HG03196 (cell line): ENCODE data around the gene DRD4.
"Not testable (repeated sequence)": the region's sequence is repeated elsewhere in the genome, so short reads cannot be mapped to it uniquely, and the experiment has no call there.

ENCODE experiments used
- ATAC-seq: cut with Tn5 transposase; IDR thresholded peaks from one replicate; pipeline ENCODE4 v1.9.1; 2021; ENCODE audit not compliant: unreplicated experiment

The DRD4 gene

DNA sequence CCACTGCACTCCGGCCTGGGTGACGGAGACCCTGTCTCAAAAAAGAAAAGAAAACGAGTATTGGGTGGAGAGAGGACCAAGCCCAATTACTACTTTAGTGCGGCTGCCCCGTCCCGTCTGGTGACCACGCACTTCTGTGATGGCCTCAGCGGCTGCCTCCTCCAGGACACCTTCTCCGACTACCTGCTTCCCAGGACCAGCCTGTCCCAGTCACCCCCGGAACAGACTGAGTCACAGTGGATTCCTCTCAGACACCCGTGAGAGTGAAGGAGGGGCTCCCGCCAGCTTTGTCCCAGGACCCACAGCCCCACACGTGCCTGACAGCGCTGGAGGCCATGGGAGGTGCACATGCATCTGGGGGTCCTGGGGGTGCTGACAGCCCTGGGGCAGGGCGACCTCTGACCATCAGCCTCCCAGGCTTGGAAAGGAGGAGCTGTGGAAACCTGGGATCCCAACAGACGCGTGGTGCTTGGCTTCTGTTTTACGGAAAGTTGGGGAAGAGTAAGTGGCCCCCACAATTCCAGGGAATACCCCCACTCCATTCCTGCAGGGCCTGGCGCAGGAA, 4.8 kb downstream of the DRD4 start:
- no peak for ATAC-seq

DNA sequence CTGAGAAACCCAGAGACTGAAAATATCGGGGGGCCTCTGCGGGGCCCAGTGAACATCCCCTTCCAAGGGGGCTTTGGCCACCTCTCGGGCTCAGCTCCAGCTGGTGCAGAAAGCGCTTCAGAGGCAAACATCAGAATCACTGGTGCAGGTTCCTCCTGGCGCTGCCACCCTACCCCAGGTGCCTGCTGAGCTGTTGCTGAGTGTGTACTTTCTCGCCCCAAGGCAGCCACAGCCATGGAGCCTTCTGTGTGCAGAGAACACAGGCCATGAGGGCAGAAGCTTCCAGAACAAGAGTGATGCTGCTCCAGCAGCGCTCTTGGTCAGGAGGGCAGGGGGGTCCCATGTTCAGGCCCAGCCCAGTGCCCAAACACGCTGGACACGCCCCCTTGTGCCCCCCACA, 6.3 kb downstream of the DRD4 start:
- ATAC-seq: no peak

DNA sequence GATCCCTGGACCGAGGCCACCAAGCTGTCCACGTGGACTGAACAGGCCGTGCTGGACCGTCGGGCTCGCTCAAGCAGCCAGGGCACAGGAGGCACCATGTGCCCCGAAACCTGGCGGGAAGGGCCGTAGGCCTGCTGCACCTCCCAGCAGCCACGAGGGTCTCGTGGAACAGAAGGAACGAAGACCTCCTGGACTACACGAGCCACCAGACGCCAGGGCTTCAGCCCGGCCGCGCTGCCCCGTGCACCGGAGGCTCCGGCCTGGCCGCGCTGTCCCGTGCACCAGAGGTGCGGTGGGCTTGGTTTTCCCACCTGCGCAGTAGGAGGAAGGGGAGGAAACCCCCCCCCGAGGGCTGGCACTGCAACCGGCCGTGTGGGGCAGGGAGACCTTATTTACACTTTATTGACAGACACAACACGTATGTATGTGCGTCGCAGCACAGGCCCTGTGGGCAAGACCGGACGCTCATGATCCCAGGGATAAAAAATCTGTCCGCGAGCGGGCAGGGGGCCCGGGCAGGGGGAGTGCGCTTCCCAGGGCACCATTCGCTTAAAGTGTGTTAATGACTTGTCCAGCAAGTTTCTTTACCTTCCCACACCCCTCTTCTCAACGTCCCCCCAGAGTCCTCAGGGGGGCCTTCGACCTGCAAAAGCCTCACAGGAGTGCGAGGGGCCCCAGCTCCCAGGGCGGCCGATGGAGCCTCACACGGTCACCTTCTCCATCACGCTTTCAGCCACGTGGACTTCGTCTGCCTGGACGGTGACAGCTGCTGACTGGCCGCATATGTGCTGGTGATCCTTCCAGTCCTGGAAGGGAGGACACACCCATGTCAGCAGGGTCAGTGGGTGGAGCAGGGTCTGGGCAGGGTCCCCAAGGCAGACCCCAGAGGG, 7.0 kb downstream of the DRD4 start:
- no peak for ATAC-seq

DNA sequence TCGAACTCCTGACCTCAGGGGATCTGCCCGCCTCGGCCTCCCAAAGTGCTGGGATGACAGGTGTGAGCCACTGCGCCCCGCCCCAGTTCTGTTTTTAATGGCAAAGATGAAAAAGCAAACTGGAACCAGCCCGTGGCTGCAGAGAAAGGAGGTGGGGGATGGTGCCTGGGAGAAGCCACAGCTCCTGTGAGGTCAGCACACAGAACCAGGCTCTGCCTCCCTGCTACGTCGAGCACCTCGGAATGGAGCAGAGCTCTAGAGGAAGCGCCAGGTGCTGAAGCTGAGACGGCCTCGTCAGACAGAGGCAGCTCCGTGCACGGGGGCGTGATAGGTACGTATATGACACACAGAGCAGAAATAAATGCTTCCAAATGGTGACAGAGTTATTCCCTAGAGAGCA, 8.5 kb downstream of the DRD4 start:
- no peak for ATAC-seq

DNA sequence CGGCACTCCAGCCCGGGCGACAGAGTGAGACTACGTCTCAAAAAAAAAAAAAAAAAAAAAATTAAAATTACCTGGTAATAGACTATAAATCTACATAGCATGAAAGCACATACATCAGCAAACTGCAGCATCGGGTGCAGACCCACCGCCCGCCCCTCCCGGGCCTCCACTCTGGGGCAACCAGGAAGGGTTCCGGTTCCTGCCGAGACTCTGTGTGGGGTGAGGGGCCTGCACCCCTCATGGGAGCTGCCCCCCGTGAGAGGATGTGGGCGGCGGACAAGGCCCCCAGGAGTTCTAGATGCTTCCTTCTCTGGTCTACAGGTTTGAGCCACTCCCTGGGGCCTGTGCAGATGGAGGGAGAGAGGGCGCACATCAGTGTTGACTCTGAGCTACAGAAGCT, 9.1 kb downstream of the DRD4 start:
- ATAC-seq: no peak

DNA sequence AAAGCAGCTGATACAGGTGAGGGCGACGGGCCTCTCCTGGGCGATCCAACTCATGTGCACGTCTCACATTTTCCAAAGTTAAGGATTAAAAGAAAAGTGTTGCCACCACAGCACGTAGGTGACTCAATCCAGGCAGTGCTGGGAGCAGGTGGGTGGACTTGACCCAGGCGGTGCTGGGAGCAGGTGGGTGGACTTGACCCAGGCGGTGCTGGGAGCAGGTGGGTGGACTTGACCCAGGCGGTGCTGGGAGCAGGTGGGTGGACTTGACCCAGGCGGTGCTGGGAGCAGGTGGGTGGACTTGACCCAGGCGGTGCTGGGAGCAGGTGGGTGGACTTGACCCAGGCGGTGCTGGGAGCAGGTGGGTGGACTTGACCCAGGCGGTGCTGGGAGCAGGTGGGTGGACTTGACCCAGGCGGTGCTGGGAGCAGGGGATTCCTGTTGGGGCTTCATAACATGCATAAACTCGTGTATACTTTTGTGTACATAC, 10.6 kb downstream of the DRD4 start:
- ATAC-seq: not testable (repeated sequence)

DNA sequence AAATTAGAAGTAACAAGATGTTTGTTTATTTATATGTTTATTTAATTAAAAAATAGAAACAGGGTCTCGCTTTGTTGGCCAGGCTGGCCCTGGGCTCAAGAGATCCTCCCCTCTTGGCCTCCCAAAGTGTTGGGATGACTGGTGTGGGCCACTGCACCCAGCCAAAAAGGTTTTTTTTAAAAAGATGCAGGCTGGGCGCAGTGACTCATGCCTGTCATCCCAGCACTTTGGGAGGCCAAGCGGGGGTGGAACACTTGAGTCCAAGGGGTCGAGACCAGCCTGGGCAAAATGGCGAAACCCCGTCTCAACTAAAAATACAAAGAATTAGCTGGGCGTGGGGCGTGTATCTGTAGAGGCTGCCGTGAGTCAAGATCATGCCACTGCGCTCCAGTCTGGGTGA, 13.4 kb downstream of the DRD4 start:
- no peak for ATAC-seq

DNA sequence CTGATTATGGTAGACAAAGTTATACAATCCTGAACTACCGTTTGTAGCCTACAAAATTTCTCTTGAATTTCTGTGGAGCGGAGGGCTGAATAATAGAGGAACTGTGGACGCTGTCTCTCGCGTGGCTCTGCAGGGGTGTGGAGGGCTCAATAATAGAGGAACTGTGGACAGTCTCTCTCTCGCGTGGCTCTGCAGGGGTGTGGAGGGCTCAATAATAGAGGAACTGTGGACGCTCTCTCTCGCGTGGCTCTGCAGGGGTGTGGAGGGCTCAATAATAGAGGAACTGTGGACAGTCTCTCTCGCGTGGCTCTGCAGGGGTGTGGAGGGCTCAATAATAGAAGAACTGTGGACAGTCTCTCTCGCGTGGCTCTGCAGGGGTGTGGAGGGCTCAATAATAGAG, 16.1 kb downstream of the DRD4 start:
- ATAC-seq: not testable (repeated sequence)

DNA sequence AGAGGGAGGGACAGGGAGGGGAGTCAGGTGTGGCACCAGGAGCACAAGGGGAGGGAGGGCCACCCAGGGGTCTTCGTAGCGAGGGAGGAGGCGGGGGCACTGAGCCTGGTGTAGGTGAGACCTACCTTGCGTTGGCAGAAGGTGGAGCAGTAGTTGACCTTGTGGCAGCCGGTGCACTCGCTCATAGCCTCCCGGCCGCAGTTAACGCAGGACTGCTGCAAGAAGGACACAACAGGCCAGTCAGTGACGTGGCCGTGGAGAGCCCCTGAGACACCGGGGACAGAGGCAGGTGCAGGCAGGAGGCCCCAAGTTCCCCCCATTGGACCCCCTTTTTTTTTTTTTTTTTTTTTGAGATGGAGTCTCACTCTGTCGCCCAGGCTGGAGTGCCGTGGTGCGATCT, 16.8 kb downstream of the DRD4 start:
- no peak for ATAC-seq

DNA sequence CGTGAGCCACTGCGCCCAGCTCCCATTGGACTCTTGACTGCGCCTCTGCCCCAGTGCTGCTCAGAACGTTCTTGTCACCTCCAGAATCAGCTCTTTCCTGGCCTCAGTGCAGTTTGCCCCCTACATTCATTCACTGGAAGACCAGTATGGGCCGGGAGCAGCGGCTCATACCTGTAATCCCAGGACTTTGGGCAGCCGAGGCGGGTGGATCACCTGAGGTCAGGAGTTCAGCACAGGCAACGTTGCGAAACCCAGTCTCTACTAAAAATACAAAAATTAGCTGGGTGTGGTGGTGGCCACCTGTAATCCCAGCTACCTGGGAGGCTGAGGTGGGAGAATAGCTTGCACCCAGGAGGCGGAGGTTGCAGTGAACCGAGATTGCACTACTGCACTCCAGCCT, 17.4 kb downstream of the DRD4 start:
- not testable (repeated sequence) for ATAC-seq

DNA sequence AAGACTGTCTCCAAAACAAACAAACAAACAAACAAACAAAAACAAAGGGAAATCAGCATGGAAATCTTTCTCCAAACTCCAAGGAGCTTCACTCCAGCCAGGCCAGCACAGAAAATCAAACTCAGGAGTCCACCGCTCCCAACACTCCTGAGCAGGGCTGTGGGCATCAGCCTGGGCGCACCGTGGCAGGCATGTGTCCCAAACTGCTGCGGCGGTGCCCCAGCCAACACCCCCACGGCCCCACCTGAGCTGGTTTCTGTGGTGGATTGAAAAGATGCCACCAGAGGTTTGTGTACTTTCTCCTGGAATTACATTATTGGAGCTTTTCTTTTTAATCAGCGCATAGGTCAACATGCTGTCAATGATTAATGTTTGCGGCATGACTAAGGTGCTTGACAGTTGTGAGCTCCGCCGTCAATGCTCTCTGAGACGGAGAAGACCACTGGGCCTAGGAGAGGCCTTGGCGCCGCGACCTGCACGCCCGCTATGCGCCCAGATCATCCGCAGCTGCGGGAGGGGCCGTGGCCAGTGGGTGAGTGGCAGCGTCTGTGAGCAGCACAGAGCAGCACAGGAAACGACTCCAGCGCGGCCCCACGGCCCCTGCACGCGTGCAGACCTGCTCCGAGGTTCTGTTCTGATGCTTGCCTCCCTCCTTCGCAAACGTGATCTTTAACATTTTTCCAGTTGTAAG, 18.1 kb downstream of the DRD4 start:
- no peak for ATAC-seq

DNA sequence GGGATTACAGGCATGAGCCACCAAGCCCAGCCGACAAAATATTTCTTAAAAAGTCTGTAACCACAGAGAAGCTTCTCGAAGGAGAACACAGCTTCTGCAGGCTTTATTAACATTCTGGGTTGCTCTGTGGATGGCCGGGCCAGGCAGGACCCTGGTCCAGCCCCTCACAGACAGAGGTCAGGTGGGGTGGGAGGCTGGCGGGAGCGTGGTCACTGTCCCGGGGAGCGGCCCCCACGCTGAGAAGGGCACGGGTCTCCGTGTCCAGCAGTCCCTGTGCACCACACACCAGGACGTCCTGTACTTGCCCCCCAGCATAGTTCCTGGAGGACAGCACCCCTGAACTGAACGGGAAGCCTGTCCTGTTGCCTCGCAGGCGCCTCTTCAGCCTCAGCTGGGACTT, 19.4 kb downstream of the DRD4 start:
- ATAC-seq: no peak

DNA sequence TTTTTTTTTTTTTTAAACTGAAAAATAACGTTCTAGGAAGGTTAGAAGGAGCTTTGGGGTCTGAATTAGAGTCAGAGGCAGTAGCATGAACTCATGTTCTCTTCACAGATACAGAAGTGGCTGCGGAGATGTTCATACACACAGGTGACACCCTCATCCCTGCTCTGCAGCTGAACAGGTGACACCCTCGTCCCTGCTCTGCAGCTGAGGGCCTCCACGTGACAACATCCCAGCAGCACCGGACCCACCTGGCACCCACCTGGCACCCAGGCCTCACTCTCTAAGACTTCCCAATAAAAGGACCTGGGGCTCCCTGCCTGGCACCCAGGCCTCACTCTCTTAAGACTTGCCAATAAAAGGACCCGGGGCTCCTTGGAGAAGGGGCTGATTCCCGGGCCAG, 19.8 kb downstream of the DRD4 start:
- no peak for ATAC-seq

DNA sequence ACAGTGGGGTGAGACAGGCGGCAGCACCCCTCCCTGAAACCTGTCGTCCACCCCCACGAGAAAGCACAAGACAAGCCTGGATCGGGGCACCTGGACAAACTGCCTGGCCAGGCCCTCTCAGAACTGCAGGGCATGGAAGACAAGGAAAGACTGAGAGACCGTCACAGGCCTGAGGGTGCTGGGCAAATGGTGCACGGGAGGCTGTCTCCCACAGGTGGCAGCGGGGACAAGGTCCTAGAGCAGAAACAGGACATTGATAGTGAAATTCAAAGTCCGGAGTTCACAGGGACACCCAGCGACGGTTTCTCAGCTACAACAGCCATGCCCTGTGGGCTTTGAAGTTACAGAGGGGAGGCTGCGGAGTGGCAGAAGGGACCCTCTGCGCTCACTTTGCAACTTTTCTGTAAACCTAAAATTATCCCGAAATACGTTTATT, 20.6 kb downstream of the DRD4 start:
- ATAC-seq: no peak

DNA sequence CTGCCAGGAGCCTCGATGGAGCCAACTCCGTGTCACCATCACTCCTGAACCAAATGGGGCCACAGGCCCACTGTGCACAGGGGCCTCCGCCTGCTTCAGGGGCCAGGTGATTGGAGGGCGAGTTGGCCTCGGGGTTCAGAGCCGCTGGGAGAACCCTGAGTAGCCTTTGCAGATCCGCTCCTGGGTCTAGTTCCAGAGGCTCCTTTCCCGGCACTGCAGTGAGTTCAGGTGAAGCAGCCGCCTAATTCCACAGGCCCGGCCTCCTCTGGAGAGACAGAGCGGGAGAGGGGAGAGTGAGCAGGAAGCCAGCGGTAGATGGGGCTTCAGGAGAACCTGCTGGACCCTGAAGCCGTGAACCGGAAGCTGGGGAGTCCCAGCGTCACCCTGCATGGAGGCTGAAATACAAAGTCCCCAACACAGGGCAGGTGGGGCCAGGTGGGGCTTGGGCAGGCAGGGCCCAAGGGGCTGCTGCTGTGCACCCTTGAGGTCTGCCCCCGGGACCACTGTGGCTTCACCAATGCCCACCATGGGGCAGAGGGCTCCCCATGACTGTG, 22.5 kb downstream of the DRD4 start:
- no peak for ATAC-seq

DNA sequence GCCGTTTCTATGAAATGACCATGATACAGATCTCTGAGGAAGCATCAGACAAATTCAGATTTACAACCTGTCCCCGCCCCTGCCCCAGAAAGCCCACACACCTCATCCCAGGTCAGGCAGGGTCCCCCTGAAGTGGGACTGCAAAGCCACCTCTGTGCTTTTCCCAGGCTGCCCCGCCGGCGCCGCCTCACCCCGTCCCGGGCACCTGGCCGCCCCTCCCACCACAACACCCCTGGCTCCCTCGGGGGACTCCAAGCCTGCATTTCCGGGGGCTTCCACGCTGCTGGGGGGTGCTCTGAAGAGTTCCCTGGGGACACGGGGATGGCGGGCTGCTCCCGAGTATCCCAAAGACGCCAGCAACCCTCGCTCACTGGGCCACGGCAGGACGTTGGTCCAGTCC, 23.2 kb downstream of the DRD4 start:
- ATAC-seq: no peak

DNA sequence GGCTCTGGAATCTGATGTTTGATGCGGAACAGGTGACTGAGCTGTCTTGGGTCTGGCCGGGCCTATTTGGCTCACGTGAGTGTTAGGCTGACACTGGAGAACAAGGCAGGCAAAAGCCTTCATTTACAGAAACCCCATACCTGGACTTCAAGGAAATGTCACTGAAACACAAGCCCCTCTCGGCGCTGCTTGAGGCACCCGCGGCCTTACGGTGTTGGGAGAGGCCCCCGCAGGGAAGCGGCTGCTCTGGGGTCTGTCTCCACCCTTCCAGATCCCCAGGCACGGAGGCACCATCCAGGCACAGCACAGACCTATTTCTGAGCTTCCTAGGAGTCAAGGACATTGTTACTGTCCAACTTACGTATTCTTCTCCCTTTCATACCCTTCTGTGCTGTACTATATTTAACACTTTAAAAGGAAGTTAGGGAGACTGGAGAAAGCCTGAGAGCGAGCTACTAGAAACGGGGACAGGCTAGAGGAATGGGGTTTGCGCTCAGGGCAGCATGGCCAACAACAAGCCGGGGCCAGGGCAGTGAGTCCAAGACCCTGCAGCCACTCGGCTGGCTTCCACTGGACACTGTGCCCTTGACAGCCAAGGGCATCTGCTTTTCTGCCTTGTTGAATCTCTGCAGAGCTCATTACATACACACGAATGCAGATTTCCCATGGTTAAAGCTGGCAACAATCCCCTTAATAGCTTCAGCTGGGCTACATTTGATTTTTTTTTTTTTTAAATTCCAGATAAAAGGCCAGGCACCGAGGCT, 23.8 kb downstream of the DRD4 start:
- no peak for ATAC-seq

DNA sequence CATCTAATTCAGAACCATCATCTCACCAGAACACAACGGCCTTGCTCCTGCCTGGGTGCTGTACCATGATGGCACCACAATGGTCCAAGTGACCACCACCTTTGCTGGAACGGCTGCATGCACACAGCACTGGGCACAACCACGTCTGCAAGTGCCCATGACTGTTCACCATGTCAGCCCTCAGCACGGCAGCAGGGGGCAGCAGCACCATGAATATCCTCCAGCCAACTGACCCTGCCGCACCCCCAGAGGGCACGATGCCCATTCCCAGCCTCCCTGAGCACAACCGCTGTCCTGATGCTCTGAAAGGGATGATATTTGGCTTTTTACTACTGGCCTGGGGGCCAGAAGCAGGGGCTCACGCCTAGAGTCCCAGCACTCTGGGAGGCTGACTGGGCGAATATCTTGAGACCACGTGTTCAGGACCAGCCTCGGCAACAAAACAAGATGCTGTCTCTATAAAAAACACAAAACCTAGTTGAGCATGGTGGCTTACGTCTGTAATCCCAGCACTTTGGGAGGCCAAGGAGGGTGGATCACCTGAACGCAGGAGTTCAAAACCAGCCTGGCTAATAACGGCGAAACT, 25.7 kb downstream of the DRD4 start:
- ATAC-seq: no peak

DNA sequence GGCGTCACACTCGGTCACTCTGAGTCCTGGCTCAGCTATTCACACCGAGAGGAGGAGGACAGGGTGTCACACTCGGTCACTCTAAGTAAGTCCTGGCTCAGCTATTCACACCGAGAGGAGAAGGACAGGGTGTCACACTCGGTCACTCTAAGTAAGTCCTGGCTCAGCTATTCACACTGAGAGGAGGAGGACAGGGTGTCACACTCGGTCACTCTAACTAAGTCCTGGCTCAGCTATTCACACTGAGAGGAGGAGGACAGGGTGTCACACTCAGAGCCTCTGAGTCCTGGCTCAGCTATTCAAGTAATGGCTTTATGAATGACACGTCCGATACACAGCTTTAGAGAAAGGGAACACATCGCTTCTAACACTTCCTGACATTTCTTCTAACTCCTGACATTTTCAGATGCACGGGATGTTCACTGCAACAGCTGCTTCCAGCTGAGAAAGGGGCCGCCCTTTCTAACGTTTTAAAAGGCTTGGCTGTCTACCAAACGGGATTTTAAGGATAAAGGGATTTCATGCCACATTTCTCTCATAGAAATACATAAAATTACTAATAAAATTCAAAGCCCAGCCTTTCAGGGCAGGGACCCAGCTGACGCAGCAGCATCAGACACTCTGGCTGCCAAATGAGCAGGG, 28.1 kb downstream of the DRD4 start:
- ATAC-seq: no peak

DNA sequence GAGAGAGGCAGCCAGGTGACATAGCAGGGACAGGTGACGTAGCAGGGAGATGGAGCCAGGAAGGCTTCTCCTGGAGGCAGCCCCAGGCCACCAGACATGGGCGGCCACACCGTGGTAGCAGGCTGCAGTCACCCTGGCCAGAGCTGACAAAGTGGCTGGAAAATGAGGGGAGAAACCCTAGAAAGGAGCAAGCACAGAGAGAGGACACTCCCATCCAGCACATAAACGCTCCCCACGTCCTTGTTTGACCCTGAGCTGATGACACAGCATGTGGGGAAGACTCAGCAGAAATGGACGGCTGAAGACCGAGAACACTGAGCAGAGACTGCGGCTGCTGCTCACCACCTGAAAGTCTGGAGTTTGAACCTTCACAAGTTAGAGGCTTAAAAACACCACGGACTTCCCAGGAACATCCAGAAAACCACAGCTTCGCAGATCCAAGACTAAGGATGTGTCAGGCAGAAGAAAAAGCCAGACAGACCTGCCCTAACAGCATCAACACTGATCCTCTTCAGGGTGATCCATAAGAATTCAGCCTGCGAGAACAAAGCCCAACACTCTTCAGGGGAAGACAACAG, 28.7 kb downstream of the DRD4 start:
- no peak for ATAC-seq
